HG03432 (cell line): ENCODE data around the gene COL23A1.
"Not testable (repeated sequence)": the region's sequence is repeated elsewhere in the genome, so short reads cannot be mapped to it uniquely, and the experiment has no call there.

Experiments
- ATAC-seq: cut with Tn5 transposase; IDR thresholded peaks from one replicate; pipeline ENCODE4 v1.9.1; 2021; ENCODE audit warnings: mild to moderate bottlenecking, moderate library complexity; ENCODE audit not compliant: unreplicated experiment

Gene COL23A1

DNA sequence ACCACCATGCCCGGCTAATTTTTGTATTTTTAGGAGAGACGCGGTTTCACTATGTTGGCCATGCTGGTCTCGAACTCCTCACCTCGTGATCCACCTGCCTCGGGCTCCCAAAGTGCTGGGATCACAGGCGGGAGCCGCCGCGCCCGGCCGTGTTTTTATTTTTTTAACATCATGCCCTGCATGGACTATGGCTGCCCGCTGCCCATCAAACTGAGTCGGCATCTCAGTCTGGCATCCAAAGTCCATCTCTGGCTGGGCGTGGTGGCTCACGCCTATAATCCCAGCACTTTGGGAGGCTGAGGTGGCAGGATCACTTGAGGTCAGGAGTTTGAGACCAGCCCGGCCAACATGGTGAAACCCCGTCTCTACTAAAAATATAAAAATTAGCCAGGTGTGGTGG is 336.6 kb downstream of the COL23A1 start:
- not testable (repeated sequence) for ATAC-seq

DNA sequence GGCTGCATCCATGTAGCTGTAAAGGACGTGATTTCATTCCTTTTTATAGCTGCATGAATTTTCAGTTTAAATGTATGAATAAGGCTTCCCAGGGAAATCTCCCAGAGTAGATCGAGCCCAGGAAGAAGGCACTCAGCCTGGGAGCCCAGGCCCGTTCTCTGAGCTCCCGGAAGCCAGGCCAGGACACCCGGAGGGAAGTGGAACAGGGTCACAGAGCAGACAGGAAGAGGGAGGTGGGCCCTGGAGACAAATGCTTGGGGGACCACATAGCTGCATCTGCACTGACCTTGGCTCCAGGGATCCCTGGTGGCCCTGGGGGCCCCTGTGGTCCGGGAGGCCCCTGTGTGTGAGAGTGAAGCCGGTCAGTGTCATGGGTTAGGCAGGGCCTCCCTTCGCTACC is 337.9 kb downstream of the COL23A1 start:
- no peak for ATAC-seq

DNA sequence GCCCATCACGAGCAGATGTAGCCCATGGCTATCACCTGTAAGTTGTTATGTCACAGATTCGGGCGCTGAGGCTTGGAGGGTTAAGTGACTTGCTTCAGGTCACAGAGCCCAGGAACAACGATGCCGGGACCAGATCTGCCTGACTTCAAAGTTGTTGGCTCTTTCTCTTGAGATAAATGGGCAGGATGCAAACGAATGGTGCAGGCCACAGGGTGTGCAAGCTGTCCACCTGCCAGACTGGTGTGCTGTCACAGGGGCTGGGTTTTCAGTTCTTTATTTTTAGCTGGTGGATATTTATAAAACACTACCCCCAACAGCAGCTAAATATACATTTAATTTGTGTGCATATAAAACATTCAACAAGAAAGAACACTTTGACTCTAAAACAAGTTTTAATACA is 339.9 kb downstream of the COL23A1 start:
- ATAC-seq: no peak

DNA sequence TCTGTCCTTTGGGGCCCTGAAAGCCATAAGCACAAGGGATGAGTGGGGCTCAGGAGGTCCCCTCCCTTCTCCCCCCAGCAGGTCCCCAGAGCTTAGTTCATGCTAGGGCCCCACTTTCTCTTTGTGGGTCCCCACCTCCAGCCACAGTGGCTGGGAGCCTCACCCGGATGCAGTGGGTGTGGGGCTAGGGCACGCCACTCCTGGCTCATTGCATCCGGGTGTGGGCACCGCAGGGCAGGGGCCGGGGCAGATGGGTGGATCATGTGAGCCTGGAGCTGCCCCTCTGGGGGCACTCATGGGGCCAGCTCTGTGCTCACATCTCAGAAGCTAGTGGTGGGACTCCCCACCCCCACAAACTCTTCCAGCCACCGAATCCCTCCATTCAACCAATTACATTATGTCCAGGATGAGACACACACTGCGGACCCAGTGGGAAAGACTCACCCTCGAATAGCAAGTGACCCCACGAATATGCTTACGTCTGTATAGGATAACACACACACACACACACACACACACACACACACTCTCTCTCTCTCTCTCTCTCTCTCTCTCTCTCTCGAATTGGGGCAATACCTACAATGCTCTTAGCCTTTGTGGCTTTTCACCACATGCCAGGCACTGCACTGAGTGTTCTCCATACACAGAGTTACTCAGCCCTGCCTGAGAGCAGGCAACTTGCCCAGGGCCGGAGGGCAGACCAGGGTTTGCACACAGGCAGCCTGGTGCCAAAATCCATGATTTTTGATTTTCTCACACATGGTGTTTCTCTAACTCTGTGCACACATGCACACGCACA is 340.8 kb downstream of the COL23A1 start:
- ATAC-seq: no peak

DNA sequence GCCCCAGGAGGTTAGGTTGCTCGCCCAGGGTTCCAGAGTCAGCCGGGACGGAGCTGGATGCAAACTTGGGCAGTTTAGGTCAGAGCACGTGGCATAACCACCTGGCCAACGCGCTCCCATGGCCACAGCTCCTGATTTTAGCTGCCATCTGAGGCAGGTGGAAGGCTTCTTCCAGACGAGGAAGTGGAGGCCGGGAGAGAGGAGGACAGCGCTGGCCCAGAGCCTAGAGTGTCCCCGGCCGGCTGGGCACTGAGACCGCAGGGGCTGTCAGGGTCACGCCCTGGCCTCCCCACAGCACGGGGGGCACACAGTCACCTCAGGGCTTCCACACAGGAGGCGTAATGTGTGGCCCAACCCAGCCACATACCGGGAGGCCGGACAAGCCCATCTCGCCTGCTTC is 341.4 kb downstream of the COL23A1 start:
- ATAC-seq: no peak

DNA sequence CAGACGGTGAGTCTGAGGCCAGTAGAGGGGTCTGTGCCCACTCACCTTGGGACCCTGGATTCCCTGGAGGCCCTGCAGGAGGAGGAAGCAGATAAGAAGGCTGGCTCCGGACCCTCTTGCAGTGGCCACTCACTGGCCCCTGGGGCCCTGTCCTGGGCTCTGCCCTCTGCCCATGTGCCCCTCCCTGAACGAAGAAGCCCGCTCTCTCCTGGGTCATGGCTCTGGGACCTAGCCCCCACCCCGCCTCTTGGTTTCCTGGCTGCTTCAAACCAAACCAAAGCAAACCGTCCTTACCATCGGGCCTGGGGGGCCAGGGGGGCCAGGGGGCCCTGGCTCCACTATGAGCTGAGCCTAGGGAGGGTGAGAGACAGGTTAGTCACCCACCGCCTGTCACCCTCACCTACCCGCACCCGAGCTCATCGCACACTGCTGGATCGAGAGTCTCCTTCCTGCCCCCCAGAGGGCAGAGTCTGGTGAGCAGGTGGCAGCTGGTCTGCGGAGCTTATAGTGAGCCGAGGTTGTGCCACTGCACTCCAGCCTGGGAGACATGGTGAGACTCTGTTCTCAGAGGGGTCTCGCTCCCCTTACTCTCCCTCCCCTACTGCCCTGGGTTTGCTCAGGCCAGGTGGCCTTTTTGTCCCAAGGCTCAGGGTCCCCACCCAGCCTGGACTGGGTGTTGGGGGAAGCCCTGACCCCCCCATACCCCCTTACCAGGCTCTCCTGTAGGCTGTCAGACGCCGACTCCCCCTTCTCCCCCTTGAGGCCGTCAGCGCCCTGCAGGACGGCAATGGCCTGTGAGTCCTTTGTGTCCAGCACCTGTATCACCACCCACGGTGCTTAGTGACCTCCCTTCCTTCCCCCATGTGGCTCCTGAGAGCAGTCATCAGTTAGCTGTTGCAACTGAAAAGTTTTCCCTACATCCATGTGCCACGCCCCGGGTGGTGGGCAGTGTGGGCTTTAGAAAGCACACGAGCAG is 342.4 kb downstream of the COL23A1 start:
- no peak for ATAC-seq

DNA sequence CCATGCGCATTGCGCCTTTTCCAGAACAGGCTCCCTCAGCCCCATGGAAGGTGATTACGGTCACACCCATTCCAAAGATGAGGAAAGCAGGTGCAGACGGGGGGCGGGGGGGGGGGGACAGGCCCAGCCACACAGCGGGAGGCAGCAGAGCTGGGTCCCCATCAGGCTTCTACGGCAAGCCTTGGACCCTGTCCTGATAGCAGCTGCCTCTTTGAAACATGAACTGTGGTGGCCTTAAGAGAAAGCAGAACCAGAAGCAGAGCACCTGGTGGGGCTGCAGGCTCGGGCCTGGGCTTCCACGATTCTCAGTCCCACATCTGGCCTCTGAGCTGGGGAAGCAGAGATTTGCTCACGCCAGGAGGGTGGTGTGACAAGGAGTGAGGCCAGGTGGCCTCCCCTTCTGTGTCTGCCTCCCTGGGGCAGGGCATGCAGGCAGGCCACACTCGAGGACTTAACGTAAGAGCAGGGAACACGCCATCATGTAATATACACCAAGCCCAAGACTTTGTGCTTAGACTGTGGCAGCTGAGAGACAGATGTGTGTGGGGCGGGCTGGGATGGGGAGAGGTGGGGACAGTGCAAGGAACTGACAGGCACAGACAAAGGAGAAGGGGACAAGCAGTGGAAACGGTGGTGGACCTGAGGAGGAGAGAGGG is 343.4 kb downstream of the COL23A1 start:
- ATAC-seq: no peak

DNA sequence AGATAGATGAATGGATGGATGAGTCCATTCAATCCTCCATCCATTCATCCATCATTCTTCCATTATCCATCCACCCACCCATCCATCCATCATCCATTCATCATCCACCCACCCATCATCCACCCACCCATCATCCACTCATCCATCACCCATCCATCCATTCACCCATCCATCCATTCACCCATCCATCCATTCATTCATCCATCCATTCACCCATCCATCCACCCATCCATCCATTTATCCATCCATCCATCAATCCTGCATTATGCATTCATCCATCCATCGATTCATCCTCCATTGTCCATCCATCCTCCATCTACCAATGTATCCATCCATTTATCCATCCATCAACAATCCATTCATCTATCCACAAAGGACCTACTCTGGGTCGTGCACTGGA is 344.8 kb downstream of the COL23A1 start:
- ATAC-seq: no peak

DNA sequence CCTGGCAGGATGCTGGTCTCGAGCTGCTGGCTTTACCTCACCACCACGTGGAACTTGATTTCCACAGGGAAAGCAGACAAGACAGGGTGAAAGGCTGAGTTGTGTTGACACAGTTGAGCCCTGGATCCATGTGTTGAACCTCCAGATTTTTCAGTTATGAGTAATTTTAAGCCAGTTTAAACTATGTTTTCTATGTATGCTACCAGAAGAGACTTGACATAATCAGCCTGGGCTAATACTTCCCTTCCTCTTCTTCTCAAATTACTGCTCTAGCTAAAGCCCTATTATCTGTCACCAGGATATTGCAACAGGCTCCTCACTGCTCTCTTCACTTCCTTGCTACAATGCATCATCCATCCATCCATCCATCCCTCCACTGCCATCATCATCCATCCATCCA is 345.6 kb downstream of the COL23A1 start:
- ATAC-seq: no peak

DNA sequence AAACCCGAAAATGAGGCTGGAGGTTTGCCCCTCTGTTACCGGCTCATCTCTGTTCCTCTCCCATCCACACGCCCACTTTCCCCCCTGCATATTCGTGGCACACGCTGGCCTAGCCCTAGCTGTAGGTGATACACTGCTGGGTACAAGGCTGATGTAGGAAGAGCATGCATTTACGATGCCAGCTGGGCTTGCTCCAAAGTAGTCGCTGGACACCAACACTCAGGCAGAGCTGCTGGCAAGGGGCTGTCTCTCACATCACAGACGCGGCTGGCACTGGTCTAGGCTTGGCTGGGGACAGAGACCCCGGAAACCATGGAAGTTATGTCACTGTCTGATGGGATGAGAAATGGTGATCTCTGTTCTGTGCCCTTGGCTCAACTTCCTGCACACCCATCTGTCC is 347.8 kb downstream of the COL23A1 start:
- ATAC-seq: no peak

DNA sequence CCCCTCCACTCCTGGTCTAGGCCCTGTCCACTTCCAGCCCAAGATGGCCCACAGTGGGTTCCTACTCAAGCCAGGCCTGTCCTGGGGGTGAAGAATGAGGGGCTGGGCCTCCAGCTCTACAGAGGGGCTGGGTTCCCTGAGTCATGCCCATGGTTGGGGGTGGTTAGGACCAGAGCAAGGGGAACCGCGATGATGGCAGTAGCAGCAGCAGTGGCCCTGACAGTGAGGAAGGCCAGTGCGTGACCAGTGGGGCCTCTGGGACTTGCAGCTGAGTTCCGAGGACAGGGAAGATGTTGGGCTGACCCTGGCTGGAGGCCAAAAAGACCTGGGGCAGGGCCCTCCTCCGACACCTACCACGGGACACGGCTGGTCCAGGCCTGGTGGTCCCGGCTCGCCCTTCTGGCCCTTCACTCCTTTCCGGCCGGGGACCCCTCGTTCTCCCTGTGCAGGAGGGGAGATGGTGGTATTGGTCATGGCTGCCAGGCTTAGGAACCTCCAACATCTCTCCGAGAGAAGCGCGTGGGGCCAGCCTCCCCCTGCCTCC is 348.4 kb downstream of the COL23A1 start:
- no peak for ATAC-seq

DNA sequence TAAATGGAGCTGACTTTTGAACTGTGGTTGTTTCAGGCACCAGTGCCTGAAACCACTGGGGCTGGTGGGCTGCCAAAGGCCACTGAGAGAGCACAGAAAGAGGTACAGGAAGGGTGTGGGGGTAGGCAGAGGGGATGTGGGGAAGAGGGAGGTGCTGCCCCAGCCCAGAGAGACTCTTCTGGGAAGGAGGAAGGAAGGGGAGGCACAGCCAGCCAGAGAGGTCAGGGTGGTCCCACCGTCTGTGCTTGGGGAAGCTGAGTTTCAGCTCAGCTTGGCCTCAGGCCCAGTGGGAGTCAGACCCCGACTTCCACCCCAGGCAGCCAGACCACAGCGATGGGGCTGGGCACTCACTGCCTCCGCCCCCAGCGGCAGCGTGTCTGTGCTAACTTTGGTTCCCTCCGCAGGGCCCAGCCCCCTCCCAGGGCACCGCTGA is 348.9 kb downstream of the COL23A1 start:
- ATAC-seq: no peak

DNA sequence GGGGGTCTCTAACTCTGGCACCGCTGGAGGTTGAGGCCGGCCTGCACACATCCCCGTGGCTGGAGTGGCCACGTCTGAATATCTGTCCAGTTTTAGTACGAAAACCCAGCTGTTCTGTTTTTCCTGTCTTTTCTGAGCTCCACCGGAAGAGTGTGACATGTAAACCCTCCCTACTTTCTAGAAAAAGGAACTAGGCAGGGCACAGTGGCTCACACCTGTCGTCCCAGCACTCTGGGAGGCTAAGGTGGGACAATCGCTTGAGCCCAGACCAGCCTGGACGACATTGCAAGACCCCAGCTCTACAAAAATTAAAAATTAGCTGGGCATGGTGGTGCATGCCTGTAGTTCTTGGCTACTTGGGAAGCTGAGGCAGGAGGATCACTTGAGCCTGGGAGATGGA is 349.4 kb downstream of the COL23A1 start:
- ATAC-seq: no peak

DNA sequence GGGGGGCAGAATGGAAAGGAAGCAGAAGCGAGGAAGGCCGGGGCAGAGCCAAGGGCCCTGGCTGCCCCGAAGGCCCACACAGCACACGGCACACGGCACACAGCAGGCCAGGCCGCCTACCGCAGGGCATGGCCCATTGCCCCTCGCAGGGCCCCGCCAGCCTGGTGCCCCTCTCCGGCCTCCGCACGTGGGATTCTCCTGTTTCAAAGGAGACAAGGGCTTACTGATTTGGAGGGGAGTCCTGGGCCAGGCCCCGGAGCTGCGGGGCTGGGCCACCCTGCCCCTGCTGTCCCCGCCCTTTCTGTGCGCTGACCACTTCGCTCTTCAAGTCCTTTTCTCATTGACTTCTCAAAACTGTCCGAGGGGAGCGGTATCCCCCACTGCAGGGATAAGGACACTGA is 349.9 kb downstream of the COL23A1 start:
- ATAC-seq: no peak

DNA sequence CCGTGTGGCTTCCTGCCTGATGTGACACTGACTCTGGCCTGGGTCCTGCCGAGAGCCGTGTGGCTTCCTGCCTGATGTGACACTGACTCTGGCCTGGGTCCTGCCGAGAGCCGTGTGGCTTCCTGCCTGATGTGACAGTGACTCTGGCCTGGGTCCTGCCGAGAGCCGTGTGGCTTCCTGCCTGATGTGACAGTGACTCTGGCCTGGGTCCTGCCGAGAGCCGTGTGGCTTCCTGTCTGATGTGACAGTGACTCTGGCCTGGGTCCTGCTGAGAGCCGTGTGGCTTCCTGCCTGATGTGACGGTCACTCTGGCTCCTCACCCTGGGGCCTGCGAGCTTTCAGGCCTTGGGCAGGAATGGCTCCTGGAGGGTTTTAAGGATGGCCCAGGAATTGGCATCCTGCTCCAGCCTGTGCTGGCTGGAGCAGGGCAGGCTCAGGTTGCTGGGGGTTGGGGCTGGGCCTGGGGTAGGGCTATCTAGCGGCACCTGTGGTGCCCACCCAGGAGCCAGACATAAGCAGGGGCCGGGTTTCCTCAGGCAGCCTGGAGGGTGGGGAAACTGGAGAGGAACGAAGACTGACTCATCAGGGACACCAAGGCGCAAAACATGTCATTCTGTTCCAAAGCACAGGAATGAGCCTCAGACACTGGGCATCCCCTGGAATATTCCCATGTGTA is 350.4 kb downstream of the COL23A1 start:
- ATAC-seq: not testable (repeated sequence)

DNA sequence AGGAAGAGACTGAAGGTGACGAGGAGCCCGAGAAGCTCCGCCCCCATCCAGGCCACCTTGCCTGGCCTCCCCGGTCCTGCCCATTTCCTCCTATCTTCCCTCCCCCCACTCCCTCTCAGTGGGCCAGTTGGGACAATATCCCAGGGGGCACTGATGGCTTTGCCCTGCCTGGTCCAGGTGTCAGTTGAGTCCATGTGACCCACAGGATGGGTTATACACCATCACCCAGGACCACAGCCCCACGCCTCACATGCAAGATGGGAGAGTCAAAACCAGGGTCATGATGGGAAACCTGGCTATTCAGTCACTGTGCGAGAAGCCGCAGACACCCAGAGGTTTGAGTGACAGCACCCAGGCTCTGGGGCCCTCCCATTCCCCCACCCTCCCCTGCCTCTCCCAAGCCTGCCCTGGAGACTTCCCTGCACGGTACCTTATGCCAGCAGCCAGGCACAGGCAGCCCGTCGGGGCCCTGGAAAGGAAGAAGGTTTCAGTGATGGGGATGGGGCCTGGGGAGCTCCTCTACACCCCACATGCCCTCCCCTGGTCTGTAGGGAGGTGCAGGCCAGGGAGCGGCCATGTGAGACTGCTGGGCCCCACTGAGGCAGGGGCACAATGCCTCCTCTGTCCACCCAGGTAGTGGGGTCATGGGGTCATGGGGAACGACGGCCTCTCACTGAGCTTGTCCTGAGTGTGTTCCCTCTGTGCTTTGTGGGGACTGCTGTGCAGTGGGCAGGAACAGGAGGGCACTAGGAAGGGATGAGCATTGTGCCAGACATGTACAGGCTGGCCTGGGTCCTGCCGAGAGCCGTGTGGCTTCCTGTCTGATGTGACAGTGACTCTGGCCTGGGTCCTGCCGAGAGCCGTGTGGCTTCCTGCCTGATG is 351.2 kb downstream of the COL23A1 start:
- no peak for ATAC-seq

DNA sequence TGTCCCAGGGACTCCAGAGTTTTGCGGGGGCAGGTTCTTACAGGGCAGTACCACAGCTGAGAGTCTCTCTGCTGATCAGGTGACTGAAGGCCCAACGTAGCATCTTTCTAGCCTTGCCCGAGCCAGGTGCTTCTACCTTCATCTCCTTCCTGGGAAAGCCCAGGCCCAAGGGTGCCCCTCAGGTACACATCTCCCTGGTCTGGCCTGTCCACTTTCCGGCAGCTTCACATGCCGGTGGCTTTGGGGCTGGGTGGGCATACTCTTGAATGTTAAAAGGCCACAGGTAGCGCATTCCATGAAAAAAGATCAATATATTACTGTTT is 351.9 kb downstream of the COL23A1 start:
- no peak for ATAC-seq

DNA sequence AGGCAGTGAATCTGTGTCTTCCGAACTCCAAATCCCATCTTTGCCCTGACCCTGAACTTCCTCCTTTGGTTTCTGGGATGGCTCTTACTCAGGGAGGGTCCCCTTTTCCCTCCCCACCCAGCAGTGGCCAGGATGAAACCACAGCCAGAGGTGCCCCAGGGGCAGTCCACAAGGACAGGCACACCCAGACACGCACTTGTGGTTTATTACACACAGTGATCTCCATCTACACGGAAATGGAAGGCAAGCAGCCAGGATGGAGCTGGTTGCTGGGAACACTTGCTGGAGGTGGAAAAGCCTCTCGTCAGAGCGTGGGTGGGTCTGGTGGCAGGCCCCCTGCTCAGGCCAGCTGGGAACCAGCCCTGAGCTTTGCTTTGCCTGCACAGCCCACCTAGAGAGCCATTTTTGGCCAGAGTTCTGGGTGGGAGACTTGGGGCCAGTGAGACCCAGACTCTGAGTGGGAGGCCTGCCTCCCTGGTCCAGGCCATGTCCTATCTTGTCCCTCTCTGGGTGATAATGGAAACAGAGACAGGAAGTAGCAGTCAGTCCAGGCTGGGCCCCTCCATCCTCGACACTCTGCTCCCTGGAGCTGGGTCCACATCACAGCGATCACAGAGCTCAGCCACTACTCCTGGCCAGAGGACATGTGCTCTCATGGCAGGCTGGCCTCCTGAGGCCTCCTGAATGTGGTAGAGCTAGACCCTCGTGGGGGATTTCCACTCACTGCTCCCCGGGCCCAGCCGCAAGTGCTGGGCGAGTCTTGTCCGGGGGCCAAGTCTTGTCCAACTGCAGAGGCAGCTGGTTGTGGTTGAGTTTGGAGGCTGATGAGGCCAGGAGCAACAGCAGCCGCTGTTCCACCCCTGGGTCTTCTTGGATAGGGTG is 352.5 kb downstream of the COL23A1 start:
- no peak for ATAC-seq

DNA sequence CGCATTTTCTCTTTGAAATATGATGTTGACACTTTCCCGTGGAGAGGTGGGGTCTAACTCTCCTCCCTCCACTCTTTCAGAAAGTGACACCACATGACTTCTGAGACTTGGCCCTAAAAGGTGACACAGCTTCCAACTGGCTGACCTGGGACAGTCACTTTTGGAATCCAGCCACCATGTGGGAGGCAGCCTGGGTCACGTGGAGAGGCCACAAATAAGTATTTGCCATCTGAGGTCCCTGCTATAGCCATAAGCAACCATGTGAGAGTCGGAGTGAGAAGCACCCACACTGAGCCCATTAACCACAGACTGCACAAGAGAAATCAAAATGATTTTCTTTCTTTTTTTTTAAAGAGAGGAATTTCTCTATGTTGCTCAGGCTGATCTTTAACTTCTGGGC is 353.5 kb downstream of the COL23A1 start:
- ATAC-seq: no peak
